HCT116 (cell line): ENCODE data around the gene CLSTN1. TPM values are rescaled to one million over a fixed set of nuclear protein-coding genes. Genes with fewer than 3 reads are reported as not detected.

Experiments used
- ATAC-seq: fragments of 200-7000 bp; cut with Tn5 transposase; 2 replicates; pipeline ENCODE4 v1.9.1; 2020; ENCODE audit warnings: mild to moderate bottlenecking, moderate library complexity
- BruUV-seq: library from RNA; stranded (reverse); fragments of 400-500 nt; replicated peaks from 2 replicates; lab custom pipeline; 2021; lab: Mats Ljungman, UMichigan
- CTCF ChIA-PET: fragments of 300-600 bp; sonication (Branson Sonifier 250); formaldehyde crosslinking; loops from one replicate; lab custom pipeline; 2021; ENCODE audit warnings: antibody characterized with exemption; lab: Charles Lee
- POLR2A ChIA-PET: fragments of 300-600, 350-600 bp; sonication (Branson Sonifier 250); formaldehyde crosslinking; loops from one replicate; lab custom pipeline; 2021; ENCODE audit warnings: antibody characterized with exemption; lab: Charles Lee
- RAD21 ChIA-PET, 2 experiments: fragments of 300-600 bp; sonication (Branson Sonifier 250); formaldehyde crosslinking; loops; one replicate each; lab custom pipeline; 2023; ENCODE audit warnings: low total read pairs in 2 of 2; ENCODE audit not compliant: uncharacterized antibody in 2 of 2, unreplicated experiment in 2 of 2, low non-redundant PET in 1 of 2; lab: Charles Lee
- DNase-seq: peaks from one replicate; pipeline ENCODE4 v3.0.0-alpha.2; 2010; ENCODE audit warnings: low read depth, low spot score
- H2AFZ ChIP-seq: fragments of 200-600 bp; shearing (Covaris generic), sonication (generic); 2 replicates; pipeline ENCODE4 v1.6.1; 2017; ENCODE audit warnings: low read depth, mixed run types, mixed read lengths, antibody characterized with exemption, low read length; ENCODE audit not compliant: poor library complexity, severe bottlenecking
- H3K27ac ChIP-seq: 2 replicates; pipeline ENCODE4 v1.5.1; 2012; ENCODE audit warnings: low read depth, low read length
- H3K27me3 ChIP-seq: fragments of 200-600 bp; sonication (generic); 2 replicates; pipeline ENCODE4 v1.6.1; 2016; ENCODE audit warnings: mixed run types, low read length, mixed read lengths; ENCODE audit not compliant: insufficient read depth
- H3K36me3 ChIP-seq, 2 experiments: fragments of 200-500 bp in 1 of 2; fragments of 200-600 bp in 1 of 2; sonication (Bioruptor generic) in 1 of 2; sonication (generic) in 1 of 2; 2 replicates each; pipeline versions ENCODE4 v1.5.1 to v1.6.1; 2014 to 2016; ENCODE audit warnings: low read length in 2 of 2, inconsistent platforms in 1 of 2, mixed read lengths in 1 of 2, mixed run types in 1 of 2; ENCODE audit not compliant: insufficient read depth in 2 of 2, control insufficient read depth in 1 of 2
- H3K4me1 ChIP-seq, 2 experiments: fragments of 200-600 bp in 1 of 2; sonication (generic) in 1 of 2; 2 replicates each; pipeline versions ENCODE4 v1.5.1 to v1.6.1; 2012 to 2017; ENCODE audit warnings: low read length in 2 of 2, inconsistent platforms in 1 of 2, mild to moderate bottlenecking in 1 of 2, mixed read lengths in 1 of 2, mixed run types in 1 of 2, moderate library complexity in 1 of 2; ENCODE audit not compliant: insufficient read depth in 2 of 2, control insufficient read depth in 1 of 2
- H3K4me2 ChIP-seq: fragments of 200-600 bp; sonication (generic); 2 replicates; pipeline ENCODE4 v1.6.1; 2017; ENCODE audit warnings: mixed run types, low read length, mixed read lengths
- H3K4me3 ChIP-seq, 2 experiments: fragments of 200-600 bp in 1 of 2; sonication (generic) in 1 of 2; replicated peaks in 1 of 2; 2 replicates each; pipeline ENCODE4 v1.5.1; 2011 to 2016; ENCODE audit warnings: low read length in 2 of 2, control low read depth in 1 of 2, low read depth in 1 of 2, mild to moderate bottlenecking in 1 of 2, mixed read lengths in 1 of 2, mixed run types in 1 of 2
- H3K79me2 ChIP-seq: fragments of 200-600 bp; sonication (generic); 2 replicates; pipeline ENCODE4 v1.6.1; 2017; ENCODE audit warnings: mild to moderate bottlenecking, mixed run types, low read length, moderate library complexity, mixed read lengths; ENCODE audit not compliant: insufficient read depth
- H3K9ac ChIP-seq: fragments of 200-600 bp; sonication (generic); 2 replicates; pipeline ENCODE4 v1.6.1; 2016; ENCODE audit warnings: low read length, mixed read lengths
- H3K9me2 ChIP-seq: fragments of 200-600 bp; sonication (generic), shearing (Covaris generic); 2 replicates; pipeline ENCODE4 v1.6.1; 2017; ENCODE audit warnings: mixed run types, mild to moderate bottlenecking, moderate library complexity; ENCODE audit not compliant: insufficient read depth
- H3K9me3 ChIP-seq, 2 experiments: fragments of 200-500 bp in 1 of 2; fragments of 200-600 bp in 1 of 2; sonication (Bioruptor generic) in 1 of 2; sonication (generic) in 1 of 2; 2 replicates each; pipeline ENCODE4 v1.6.1; 2014 to 2017; ENCODE audit warnings: low read length in 2 of 2, mixed read lengths in 2 of 2, inconsistent platforms in 1 of 2, low read depth in 1 of 2, mild to moderate bottlenecking in 1 of 2, mixed run types in 1 of 2, moderate library complexity in 1 of 2; ENCODE audit not compliant: control insufficient read depth in 1 of 2, insufficient read depth in 1 of 2
- H4K20me1 ChIP-seq: fragments of 200-600 bp; sonication (generic), shearing (Covaris generic); 2 replicates; pipeline ENCODE4 v1.6.1; 2017; ENCODE audit warnings: mixed run types, mild to moderate bottlenecking, moderate library complexity; ENCODE audit not compliant: insufficient read depth
- ATF3 ChIP-seq: IDR thresholded peaks from 2 replicates; pipeline ENCODE4 v1.6.1; 2012
- CBX3 ChIP-seq: IDR thresholded peaks from 2 replicates; pipeline ENCODE4 v1.6.1; 2012; ENCODE audit warnings: low read depth
- CEBPB ChIP-seq: IDR thresholded peaks from 2 replicates; pipeline ENCODE4 v1.6.1; 2012; ENCODE audit warnings: low read depth
- EGR1 ChIP-seq: IDR thresholded peaks from 2 replicates; pipeline ENCODE4 v1.6.1; 2012; ENCODE audit warnings: low read depth
- ELF1 ChIP-seq: IDR thresholded peaks from 2 replicates; pipeline ENCODE4 v1.6.1; 2012; ENCODE audit warnings: low read depth, borderline replicate concordance
- EZH2phosphoT487 ChIP-seq: fragments of 200-600 bp; IDR thresholded peaks from 2 replicates; pipeline ENCODE4 v1.6.1; 2018; ENCODE audit warnings: antibody characterized with exemption, borderline replicate concordance
- FOSL1 ChIP-seq: IDR thresholded peaks from 2 replicates; pipeline ENCODE4 v1.6.1; 2012; ENCODE audit warnings: low read depth
- JUND ChIP-seq: IDR thresholded peaks from 2 replicates; pipeline ENCODE4 v1.6.1; 2012
- MAX ChIP-seq: IDR thresholded peaks from 2 replicates; pipeline ENCODE4 v1.6.1; 2012
- POLR2A ChIP-seq: IDR thresholded peaks from 2 replicates; pipeline ENCODE4 v1.7.0; 2011; ENCODE audit warnings: borderline replicate concordance; ENCODE audit not compliant: insufficient read depth, insufficient read length; ENCODE audit errors: extremely low read depth
- POLR2AphosphoS5 ChIP-seq: IDR thresholded peaks from 2 replicates; pipeline ENCODE4 v1.6.1; 2011; ENCODE audit warnings: mild to moderate bottlenecking, low read depth, low read length, moderate library complexity
- RAD21 ChIP-seq: IDR thresholded peaks from 2 replicates; pipeline ENCODE4 v1.6.1; 2012; ENCODE audit warnings: low read depth, mild to moderate bottlenecking
- REST ChIP-seq: IDR thresholded peaks from 2 replicates; pipeline ENCODE4 v1.6.1; 2012; ENCODE audit warnings: low read depth
- SIN3A ChIP-seq: IDR thresholded peaks from 2 replicates; pipeline ENCODE4 v1.6.1; 2012; ENCODE audit warnings: low read depth
- SP1 ChIP-seq: IDR thresholded peaks from 2 replicates; pipeline ENCODE4 v1.6.1; 2012; ENCODE audit warnings: low read depth
- SRF ChIP-seq: IDR thresholded peaks from 2 replicates; pipeline ENCODE4 v1.6.1; 2012; ENCODE audit warnings: low read depth
- TCF7L2 ChIP-seq: IDR thresholded peaks from 2 replicates; pipeline ENCODE4 v1.7.0; 2011; ENCODE audit warnings: borderline replicate concordance, inconsistent platforms; ENCODE audit not compliant: insufficient read depth, insufficient read length; ENCODE audit errors: extremely low read depth
- YY1 ChIP-seq: IDR thresholded peaks from 2 replicates; pipeline ENCODE4 v1.6.1; 2011; ENCODE audit warnings: low read length, low read depth, moderate library complexity, mild to moderate bottlenecking; ENCODE audit not compliant: insufficient replicate concordance; ENCODE audit errors: extremely low read depth
- ZBTB33 ChIP-seq: IDR thresholded peaks from 2 replicates; pipeline ENCODE4 v1.6.1; 2011; ENCODE audit warnings: mild to moderate bottlenecking, low read length, moderate library complexity; ENCODE audit not compliant: insufficient replicate concordance; ENCODE audit errors: extremely low read depth
- ZFX ChIP-seq: fragments of 450-650 bp; IDR thresholded peaks from 2 replicates; pipeline ENCODE4 v1.6.1; 2017
- ZNF274 ChIP-seq: fragments of 200-500 bp; sonication (Bioruptor generic); IDR thresholded peaks from 2 replicates; pipeline ENCODE4 v1.6.1; 2014; ENCODE audit warnings: mild to moderate bottlenecking, low read depth, low read length, inconsistent platforms
- intact Hi-C: fragments of 100-400 bp; cut with micrococcal nuclease; formaldehyde crosslinking; loops from 2 replicates; pipeline ENCODE4 v1.10.0; 2022
- total RNA-seq: library from RNA; stranded (reverse); gene quantifications from one replicate; pipeline ENCODE4 v1.2.1, GENCODE V29; 2021; ENCODE audit not compliant: unreplicated experiment

The CLSTN1 gene
- total RNA-seq, 1 experiment from 2014 or later: 113 TPM

- no peak for TF ChIP-seq MAX
- no peak for TF ChIP-seq CEBPB
- no peak for TF ChIP-seq ZNF274
Observed at GRCh38 chr1:9865724-9866123, 42.0 kb upstream of the CLSTN1 start (continued).

GRCh38 chr1:9863371-9863770 lies 39.6 kb upstream of the CLSTN1 start:
- Histone ChIP-seq H3K79me2 (no peaks in the 10 kb centered on the region), H3K4me1 (no peaks in the 10 kb centered on the region), H2AFZ (no peak overlapping the region), H3K9ac (no peak overlapping the region), H4K20me1 (no peaks in the 10 kb centered on the region), H3K4me3 (no peak overlapping the region), H3K4me2 (no peak overlapping the region), H3K9me2 (no peaks in the 10 kb centered on the region), H3K27ac (no peak overlapping the region), H3K36me3 (no peaks in the 10 kb centered on the region), H3K27me3 (no peaks in the 10 kb centered on the region), H3K9me3 (no peaks in the 10 kb centered on the region)
- POLR2A ChIA-PET: no interaction called here
- DNase-seq (no peak), ATAC-seq (no peak)
- no TSS peak for BruUV-seq
- TF ChIP-seq SRF: no peak
- TF ChIP-seq SIN3A: no peak
- TF ChIP-seq MAX: no peak
- no peak for TF ChIP-seq ELF1
- TF ChIP-seq CEBPB: no peak
- TF ChIP-seq POLR2A: no peak
- TF ChIP-seq EZH2phosphoT487: no peak
- no peak for TF ChIP-seq TCF7L2
- TF ChIP-seq CBX3: no peak
- no peak for TF ChIP-seq YY1
- no peak for TF ChIP-seq EGR1
- no peak for TF ChIP-seq ZBTB33
- TF ChIP-seq REST: no peak
- no peak for TF ChIP-seq RAD21
- TF ChIP-seq SP1: no peak
- TF ChIP-seq POLR2AphosphoS5: no peak
- TF ChIP-seq ZFX: no peak
- no peak for TF ChIP-seq JUND
- TF ChIP-seq FOSL1: no peak
- no peak for TF ChIP-seq ATF3
- CTCF ChIA-PET: interaction anchor here (1.1 to 1.2 kb wide), 2 partner anchors 79 to 248 kb away, joined by 3 read pairs; no protein-coding TSS in a partner anchor
- RAD21 ChIA-PET: interaction anchor here in 1 of 2 experiments (1.3 kb wide), 1 partner anchor 79 kb away, joined by 3 read pairs; no protein-coding TSS in a partner anchor
- intact Hi-C loops: no loop called here
